ENCODE measurements around the gene RXFP4. TPM values are rescaled to one million over a fixed set of nuclear protein-coding genes. Genes with fewer than 3 reads are reported as not detected.

The RXFP4 gene
- total and polyA plus RNA-seq, 2 of the 13 experiments (the other 11 are each of a cell fraction or from before 2014, with no cell fraction given): 0.38 to 1.4 TPM

DNA sequence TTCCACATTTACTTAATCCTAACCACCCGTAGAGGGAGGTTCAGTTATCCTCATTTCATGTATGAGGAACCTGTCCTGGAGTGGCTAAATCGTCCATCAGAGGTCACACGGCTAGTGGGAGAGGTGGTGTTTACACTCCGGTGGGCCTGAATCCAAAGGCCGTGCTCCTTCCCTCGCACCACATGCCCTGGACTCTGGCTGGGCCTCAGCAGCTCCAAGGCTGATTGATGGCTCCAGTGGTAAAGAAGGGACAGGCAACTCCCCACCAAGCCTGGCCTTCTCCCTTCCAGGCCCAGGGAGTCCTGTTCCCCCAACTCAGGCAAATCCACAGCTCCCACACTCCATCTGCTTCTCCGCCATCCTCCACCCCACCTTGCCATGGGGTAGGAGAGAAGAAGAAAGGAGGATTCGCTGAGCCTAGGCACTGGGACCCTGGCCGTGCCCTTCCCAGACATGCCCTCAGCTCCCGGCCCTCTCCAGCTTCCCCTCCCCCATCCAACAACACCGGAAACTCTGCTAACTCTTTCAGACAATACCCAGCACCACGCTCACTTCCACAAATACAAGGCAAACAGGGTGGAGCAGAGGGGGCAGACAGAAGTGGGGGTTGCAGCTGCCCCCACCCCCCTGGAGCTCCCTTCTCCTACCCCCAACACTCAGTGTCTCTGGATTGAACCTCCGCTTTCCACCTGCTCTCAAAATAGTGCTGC is 26.1 kb downstream of the RXFP4 start (continued):
- TF ChIP-seq, protein P1, sequence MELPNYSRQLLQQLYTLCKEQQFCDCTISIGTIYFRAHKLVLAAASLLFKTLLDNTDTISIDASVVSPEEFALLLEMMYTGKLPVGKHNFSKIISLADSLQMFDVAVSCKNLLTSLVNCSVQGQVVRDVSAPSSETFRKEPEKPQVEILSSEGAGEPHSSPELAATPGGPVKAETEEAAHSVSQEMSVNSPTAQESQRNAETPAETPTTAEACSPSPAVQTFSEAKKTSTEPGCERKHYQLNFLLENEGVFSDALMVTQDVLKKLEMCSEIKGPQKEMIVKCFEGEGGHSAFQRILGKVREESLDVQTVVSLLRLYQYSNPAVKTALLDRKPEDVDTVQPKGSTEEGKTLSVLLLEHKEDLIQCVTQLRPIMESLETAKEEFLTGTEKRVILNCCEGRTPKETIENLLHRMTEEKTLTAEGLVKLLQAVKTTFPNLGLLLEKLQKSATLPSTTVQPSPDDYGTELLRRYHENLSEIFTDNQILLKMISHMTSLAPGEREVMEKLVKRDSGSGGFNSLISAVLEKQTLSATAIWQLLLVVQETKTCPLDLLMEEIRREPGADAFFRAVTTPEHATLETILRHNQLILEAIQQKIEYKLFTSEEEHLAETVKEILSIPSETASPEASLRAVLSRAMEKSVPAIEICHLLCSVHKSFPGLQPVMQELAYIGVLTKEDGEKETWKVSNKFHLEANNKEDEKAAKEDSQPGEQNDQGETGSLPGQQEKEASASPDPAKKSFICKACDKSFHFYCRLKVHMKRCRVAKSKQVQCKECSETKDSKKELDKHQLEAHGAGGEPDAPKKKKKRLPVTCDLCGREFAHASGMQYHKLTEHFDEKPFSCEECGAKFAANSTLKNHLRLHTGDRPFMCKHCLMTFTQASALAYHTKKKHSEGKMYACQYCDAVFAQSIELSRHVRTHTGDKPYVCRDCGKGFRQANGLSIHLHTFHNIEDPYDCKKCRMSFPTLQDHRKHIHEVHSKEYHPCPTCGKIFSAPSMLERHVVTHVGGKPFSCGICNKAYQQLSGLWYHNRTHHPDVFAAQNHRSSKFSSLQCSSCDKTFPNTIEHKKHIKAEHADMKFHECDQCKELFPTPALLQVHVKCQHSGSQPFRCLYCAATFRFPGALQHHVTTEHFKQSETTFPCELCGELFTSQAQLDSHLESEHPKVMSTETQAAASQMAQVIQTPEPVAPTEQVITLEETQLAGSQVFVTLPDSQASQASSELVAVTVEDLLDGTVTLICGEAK (IDR thresholded peaks at IDR 0.05): no peak
- TF ChIP-seq, protein P1 (CRISPR knock-in tag; IDR thresholded peaks at IDR 0.05): peak; percentile 75; the same call in 1 of the 2 replicates
- TF ChIP-seq TAF15 (IDR thresholded peaks at IDR 0.05; ENCODE audit: low read depth, low read length, poor library complexity, severe bottlenecking) (no peak), ZSCAN9 (CRISPR knock-in tag; IDR thresholded peaks at IDR 0.05; ENCODE audit: borderline replicate concordance) (no peak), ZFP36L2 (CRISPR knock-in tag; IDR thresholded peaks at IDR 0.05) (no peak), JUNB (CRISPR knock-in tag; IDR thresholded peaks at IDR 0.05; ENCODE audit: borderline replicate concordance) (no peak), ELF1 (CRISPR knock-in tag; IDR thresholded peaks at IDR 0.05) (0 out of 2 replicates have a peak, but pooled peaks have one; percentile 21)
- TF ChIP-seq, protein P2, sequence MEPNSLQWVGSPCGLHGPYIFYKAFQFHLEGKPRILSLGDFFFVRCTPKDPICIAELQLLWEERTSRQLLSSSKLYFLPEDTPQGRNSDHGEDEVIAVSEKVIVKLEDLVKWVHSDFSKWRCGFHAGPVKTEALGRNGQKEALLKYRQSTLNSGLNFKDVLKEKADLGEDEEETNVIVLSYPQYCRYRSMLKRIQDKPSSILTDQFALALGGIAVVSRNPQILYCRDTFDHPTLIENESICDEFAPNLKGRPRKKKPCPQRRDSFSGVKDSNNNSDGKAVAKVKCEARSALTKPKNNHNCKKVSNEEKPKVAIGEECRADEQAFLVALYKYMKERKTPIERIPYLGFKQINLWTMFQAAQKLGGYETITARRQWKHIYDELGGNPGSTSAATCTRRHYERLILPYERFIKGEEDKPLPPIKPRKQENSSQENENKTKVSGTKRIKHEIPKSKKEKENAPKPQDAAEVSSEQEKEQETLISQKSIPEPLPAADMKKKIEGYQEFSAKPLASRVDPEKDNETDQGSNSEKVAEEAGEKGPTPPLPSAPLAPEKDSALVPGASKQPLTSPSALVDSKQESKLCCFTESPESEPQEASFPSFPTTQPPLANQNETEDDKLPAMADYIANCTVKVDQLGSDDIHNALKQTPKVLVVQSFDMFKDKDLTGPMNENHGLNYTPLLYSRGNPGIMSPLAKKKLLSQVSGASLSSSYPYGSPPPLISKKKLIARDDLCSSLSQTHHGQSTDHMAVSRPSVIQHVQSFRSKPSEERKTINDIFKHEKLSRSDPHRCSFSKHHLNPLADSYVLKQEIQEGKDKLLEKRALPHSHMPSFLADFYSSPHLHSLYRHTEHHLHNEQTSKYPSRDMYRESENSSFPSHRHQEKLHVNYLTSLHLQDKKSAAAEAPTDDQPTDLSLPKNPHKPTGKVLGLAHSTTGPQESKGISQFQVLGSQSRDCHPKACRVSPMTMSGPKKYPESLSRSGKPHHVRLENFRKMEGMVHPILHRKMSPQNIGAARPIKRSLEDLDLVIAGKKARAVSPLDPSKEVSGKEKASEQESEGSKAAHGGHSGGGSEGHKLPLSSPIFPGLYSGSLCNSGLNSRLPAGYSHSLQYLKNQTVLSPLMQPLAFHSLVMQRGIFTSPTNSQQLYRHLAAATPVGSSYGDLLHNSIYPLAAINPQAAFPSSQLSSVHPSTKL (CRISPR knock-in tag; IDR thresholded peaks at IDR 0.05): peak; percentile 72
- TF ChIP-seq, protein P3, sequence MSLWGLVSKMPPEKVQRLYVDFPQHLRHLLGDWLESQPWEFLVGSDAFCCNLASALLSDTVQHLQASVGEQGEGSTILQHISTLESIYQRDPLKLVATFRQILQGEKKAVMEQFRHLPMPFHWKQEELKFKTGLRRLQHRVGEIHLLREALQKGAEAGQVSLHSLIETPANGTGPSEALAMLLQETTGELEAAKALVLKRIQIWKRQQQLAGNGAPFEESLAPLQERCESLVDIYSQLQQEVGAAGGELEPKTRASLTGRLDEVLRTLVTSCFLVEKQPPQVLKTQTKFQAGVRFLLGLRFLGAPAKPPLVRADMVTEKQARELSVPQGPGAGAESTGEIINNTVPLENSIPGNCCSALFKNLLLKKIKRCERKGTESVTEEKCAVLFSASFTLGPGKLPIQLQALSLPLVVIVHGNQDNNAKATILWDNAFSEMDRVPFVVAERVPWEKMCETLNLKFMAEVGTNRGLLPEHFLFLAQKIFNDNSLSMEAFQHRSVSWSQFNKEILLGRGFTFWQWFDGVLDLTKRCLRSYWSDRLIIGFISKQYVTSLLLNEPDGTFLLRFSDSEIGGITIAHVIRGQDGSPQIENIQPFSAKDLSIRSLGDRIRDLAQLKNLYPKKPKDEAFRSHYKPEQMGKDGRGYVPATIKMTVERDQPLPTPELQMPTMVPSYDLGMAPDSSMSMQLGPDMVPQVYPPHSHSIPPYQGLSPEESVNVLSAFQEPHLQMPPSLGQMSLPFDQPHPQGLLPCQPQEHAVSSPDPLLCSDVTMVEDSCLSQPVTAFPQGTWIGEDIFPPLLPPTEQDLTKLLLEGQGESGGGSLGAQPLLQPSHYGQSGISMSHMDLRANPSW (CRISPR knock-in tag; IDR thresholded peaks at IDR 0.05; ENCODE audit: borderline replicate concordance): no peak

Data from HepG2 (cell line).